CD14-positive monocyte (primary cell): ENCODE measurements around the gene DPH1. TPM values are rescaled to one million over a fixed set of nuclear protein-coding genes. Genes with fewer than 3 reads are reported as not detected.

ENCODE experiments used
- DNase-seq, 3 donors: peaks; one replicate each; pipeline ENCODE4 v3.0.0-alpha.2; 2011 to 2022
- H2AFZ ChIP-seq: 2 replicates; pipeline ENCODE4 v1.6.0; 2012; ENCODE audit warnings: mild to moderate bottlenecking, low read depth, low read length, inconsistent platforms; ENCODE audit not compliant: insufficient read depth, poor library complexity, severe bottlenecking
- H3K27ac ChIP-seq, 2 donors: 1 replicate in 1 of 2; 2 replicates in 1 of 2; pipeline ENCODE4 v1.5.1; 2012 to 2013; ENCODE audit warnings: low read length in 2 of 2, control low read depth in 1 of 2, inconsistent platforms in 1 of 2, low read depth in 1 of 2, mild to moderate bottlenecking in 1 of 2
- H3K27me3 ChIP-seq, 2 donors: one replicate each; pipeline versions ENCODE4 v1.6.0 to v1.6.1; 2011 to 2013; ENCODE audit warnings: low read length in 2 of 2; ENCODE audit not compliant: control insufficient read depth in 2 of 2, insufficient read depth in 2 of 2
- H3K36me3 ChIP-seq, 2 donors: replicated peaks in 1 of 2; 1 replicate in 1 of 2; 2 replicates in 1 of 2; pipeline versions ENCODE4 v1.5.1 to v1.6.1; 2012 to 2013; ENCODE audit warnings: low read length in 2 of 2, control low read depth in 1 of 2, inconsistent platforms in 1 of 2, mild to moderate bottlenecking in 1 of 2; ENCODE audit not compliant: insufficient read depth in 2 of 2, control insufficient read depth in 1 of 2
- H3K4me1 ChIP-seq, 2 donors: 1 replicate in 1 of 2; 2 replicates in 1 of 2; pipeline versions ENCODE4 v1.5.1 to v1.6.1; 2012 to 2013; ENCODE audit warnings: low read length in 2 of 2, control low read depth in 1 of 2, inconsistent platforms in 1 of 2, mild to moderate bottlenecking in 1 of 2, moderate library complexity in 1 of 2; ENCODE audit not compliant: insufficient read depth in 2 of 2, control insufficient read depth in 1 of 2
- H3K4me2 ChIP-seq: replicated peaks from 2 replicates; pipeline ENCODE3; 2012; ENCODE audit warnings: low read length, moderate library complexity, mild to moderate bottlenecking; ENCODE audit not compliant: poor library complexity, severe bottlenecking; ENCODE audit errors: extremely low read depth
- H3K4me3 ChIP-seq, 3 experiments: fragments of 200-600 bp in 1 of 3; sonication (generic) in 1 of 3; replicated peaks in 1 of 3; 1 replicate in 2 of 3; 2 replicates in 1 of 3; pipeline ENCODE4 v1.5.1; 2011 to 2013; ENCODE audit warnings: low read length in 3 of 3, mild to moderate bottlenecking in 3 of 3, control low read depth in 2 of 3, low read depth in 2 of 3, inconsistent platforms in 1 of 3, moderate library complexity in 1 of 3
- H3K79me2 ChIP-seq: 2 replicates; pipeline ENCODE4 v1.6.0; 2012; ENCODE audit warnings: mild to moderate bottlenecking, control low read depth, inconsistent platforms, low read length, moderate library complexity; ENCODE audit not compliant: insufficient read depth
- H3K9ac ChIP-seq: 2 replicates; pipeline ENCODE4 v1.6.0; 2017; ENCODE audit warnings: low read length, mild to moderate bottlenecking; ENCODE audit not compliant: insufficient read depth, poor library complexity, severe bottlenecking
- H3K9me3 ChIP-seq, 2 donors: replicated peaks in 1 of 2; 1 replicate in 1 of 2; 2 replicates in 1 of 2; pipeline versions ENCODE4 v1.5.1 to v1.6.1; 2012 to 2013; ENCODE audit warnings: low read length in 2 of 2, control low read depth in 1 of 2; ENCODE audit not compliant: control insufficient read depth in 1 of 2, insufficient read depth in 1 of 2
- H4K20me1 ChIP-seq: 2 replicates; pipeline ENCODE4 v1.6.0; 2012; ENCODE audit warnings: mild to moderate bottlenecking, low read length, control low read depth, moderate library complexity; ENCODE audit not compliant: insufficient read depth
- H3K27ac Mint-ChIP-seq, 7 donors: one replicate each; pipeline ENCODE4 v1.8.0; 2020; ENCODE audit warnings: mild to moderate bottlenecking in 7 of 7, mixed read lengths in 7 of 7, moderate library complexity in 6 of 7, inconsistent platforms in 2 of 7
- H3K27me3 Mint-ChIP-seq, 3 donors: one replicate each; pipeline ENCODE4 v1.8.0; 2021 to 2022; ENCODE audit warnings: low read depth in 3 of 3, mild to moderate bottlenecking in 3 of 3, mixed read lengths in 3 of 3, moderate library complexity in 3 of 3, inconsistent platforms in 1 of 3
- H3K36me3 Mint-ChIP-seq, 2 donors: one replicate each; pipeline ENCODE4 v1.8.0; 2020; ENCODE audit warnings: mixed read lengths in 2 of 2, inconsistent platforms in 1 of 2, mild to moderate bottlenecking in 1 of 2
- H3K4me1 Mint-ChIP-seq: one replicate; pipeline ENCODE4 v1.8.0; 2020; ENCODE audit warnings: mild to moderate bottlenecking, mixed read lengths
- H3K4me3 Mint-ChIP-seq, 2 donors: one replicate each; pipeline ENCODE4 v1.8.0; 2020; ENCODE audit warnings: mild to moderate bottlenecking in 2 of 2, mixed read lengths in 2 of 2, moderate library complexity in 1 of 2
- H3K9me3 Mint-ChIP-seq, 7 donors: one replicate each; pipeline ENCODE4 v1.8.0; 2020 to 2022; ENCODE audit warnings: mixed read lengths in 7 of 7, mild to moderate bottlenecking in 6 of 7, moderate library complexity in 6 of 7, inconsistent platforms in 2 of 7
- WGBS: methylation state at CpG from one replicate; pipeline ENCODE4 v1.1.5; 2013; ENCODE audit warnings: missing lambda C conversion rate; ENCODE audit not compliant: insufficient coverage; 5-methylcytosine and 5-hydroxymethylcytosine counted together
- intact Hi-C, 2 donors: fragments of 100-400 bp; cut with micrococcal nuclease; formaldehyde crosslinking; loops; one replicate each; pipeline versions ENCODE4 v1.15.0 to v1.15.1; 2023
- polyA plus RNA-seq, 3 donors: library from polyadenylated mRNA; depleted of rRNA in 1 of 3; unstranded in 2 of 3; stranded (reverse) in 1 of 3; fragments of 300-500 nt in 2 of 3; fragments of >200 nt in 1 of 3; fragmentation: Illumina TruSeq in 2 of 3; gene quantifications; 1 replicate in 2 of 3; 2 replicates in 1 of 3; pipeline ENCODE4 v1.2.3, GENCODE V29; 2012 to 2021
- TF ChIP-seq, protein P1 (sequence below): fragments of 200-600 bp; IDR thresholded peaks from one replicate; pipeline ENCODE4 v1.8.0; 2022; ENCODE audit warnings: antibody characterized with exemption, mild to moderate bottlenecking

The DPH1 gene
- polyA plus RNA-seq, 3 donors = 7.5 to 29.4 (median 9.3) TPM

GRCh38 chr17:2070241-2071023, 40.5 kb downstream of the DPH1 start:
- no peak for DNase-seq
- H3K9ac ChIP-seq = no peak overlapping the region
- H3K9me3 ChIP-seq = no peaks in the 10 kb centered on the region
- no peaks in the 10 kb centered on the region for H3K27me3 ChIP-seq
- peak overlapping the region; percentile 5 to 16 for H3K27ac ChIP-seq
- no peaks in the 10 kb centered on the region for H3K79me2 ChIP-seq
- Mint-ChIP-seq H3K4me3 (peak overlapping the region in 1 of 2 donors; percentile 37), H3K9me3 (peaks cover 0 to 4% (median 0%) of the 10 kb centered on the region in 7 donors), H3K27me3 (peaks cover 0 to 6% (median 2%) of the 10 kb centered on the region in 3 donors), H3K36me3 (peaks cover 65 to 66% of the 10 kb centered on the region in 2 donors), H3K27ac (peak overlapping the region; percentile 18 to 87 (median 79)), H3K4me1 (peaks cover 37% of the 10 kb centered on the region)
- H4K20me1 ChIP-seq = no peaks in the 10 kb centered on the region
- 76% methylated on average over 12 of the region's 13 CpGs for WGBS
- H3K4me3 ChIP-seq = no peak overlapping the region
- peaks cover 21 to 29% of the 10 kb centered on the region in 2 donors for H3K4me1 ChIP-seq
- no peak overlapping the region for H2AFZ ChIP-seq
- H3K4me2 ChIP-seq = no peak overlapping the region
- TF ChIP-seq, protein P1, sequence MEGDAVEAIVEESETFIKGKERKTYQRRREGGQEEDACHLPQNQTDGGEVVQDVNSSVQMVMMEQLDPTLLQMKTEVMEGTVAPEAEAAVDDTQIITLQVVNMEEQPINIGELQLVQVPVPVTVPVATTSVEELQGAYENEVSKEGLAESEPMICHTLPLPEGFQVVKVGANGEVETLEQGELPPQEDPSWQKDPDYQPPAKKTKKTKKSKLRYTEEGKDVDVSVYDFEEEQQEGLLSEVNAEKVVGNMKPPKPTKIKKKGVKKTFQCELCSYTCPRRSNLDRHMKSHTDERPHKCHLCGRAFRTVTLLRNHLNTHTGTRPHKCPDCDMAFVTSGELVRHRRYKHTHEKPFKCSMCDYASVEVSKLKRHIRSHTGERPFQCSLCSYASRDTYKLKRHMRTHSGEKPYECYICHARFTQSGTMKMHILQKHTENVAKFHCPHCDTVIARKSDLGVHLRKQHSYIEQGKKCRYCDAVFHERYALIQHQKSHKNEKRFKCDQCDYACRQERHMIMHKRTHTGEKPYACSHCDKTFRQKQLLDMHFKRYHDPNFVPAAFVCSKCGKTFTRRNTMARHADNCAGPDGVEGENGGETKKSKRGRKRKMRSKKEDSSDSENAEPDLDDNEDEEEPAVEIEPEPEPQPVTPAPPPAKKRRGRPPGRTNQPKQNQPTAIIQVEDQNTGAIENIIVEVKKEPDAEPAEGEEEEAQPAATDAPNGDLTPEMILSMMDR = no peak
- peaks cover 10 to 35% of the 10 kb centered on the region in 2 donors for H3K36me3 ChIP-seq
- intact Hi-C loops = loop anchor here in 1 of 2 donors (5.0 kb wide), 1 partner anchor 67 kb away; no protein-coding TSS in a partner anchor

- H3K27me3 ChIP-seq = no peaks in the 10 kb centered on the region
- H3K4me1 ChIP-seq = peaks cover 27 to 35% of the 10 kb centered on the region in 2 donors
- Mint-ChIP-seq H3K36me3 (peaks cover 60 to 66% of the 10 kb centered on the region in 2 donors), H3K4me3 (no peak overlapping the region), H3K4me1 (peaks cover 43% of the 10 kb centered on the region), H3K27me3 (peaks cover 0 to 6% (median 3%) of the 10 kb centered on the region in 3 donors), H3K9me3 (peaks cover 0 to 4% (median 0%) of the 10 kb centered on the region in 7 donors), H3K27ac (peak overlapping the region in 6 of 7 donors; percentile 18 to 87 (median 81))
- no peak overlapping the region for H3K9ac ChIP-seq
- no peak overlapping the region for H3K4me2 ChIP-seq
- TF ChIP-seq, protein P1 = no peak
- WGBS = 64% methylated on average over 1 of the region's 6 CpGs
- peaks cover 6 to 29% of the 10 kb centered on the region in 2 donors for H3K36me3 ChIP-seq
- peak overlapping the region; percentile 5 to 16 for H3K27ac ChIP-seq
- no peaks in the 10 kb centered on the region for H3K79me2 ChIP-seq
- no peak overlapping the region for H2AFZ ChIP-seq
- intact Hi-C loops = loop anchor here in 1 of 2 donors (5.0 kb wide), 1 partner anchor 66 kb away; no protein-coding TSS in a partner anchor
- no peaks in the 10 kb centered on the region for H3K9me3 ChIP-seq
- no peaks in the 10 kb centered on the region for H4K20me1 ChIP-seq
- H3K4me3 ChIP-seq = no peak overlapping the region
- no peak for DNase-seq
These were observed 41.1 kb downstream of the DPH1 start for GRCh38 chr17:2071024-2071385.
